GM12878 (cell line): ENCODE measurements around the gene PTPRM. TPM values are rescaled to one million over a fixed set of nuclear protein-coding genes. Genes with fewer than 3 reads are reported as not detected.

Experiments used
- BCL11A ChIP-seq: IDR thresholded peaks from 2 replicates; pipeline ENCODE4 v1.6.1; 2011; ENCODE audit warnings: low read depth, low read length
- CBFB ChIP-seq: IDR thresholded peaks from 2 replicates; pipeline ENCODE4 v1.6.1; 2016; ENCODE audit warnings: antibody characterized with exemption, low read depth
- CHD1 ChIP-seq: IDR thresholded peaks from 2 replicates; pipeline ENCODE4 v1.6.1; 2012; ENCODE audit warnings: low read depth, low read length, improper control_type of control experiment
- IRF4 ChIP-seq: IDR thresholded peaks from 2 replicates; pipeline ENCODE4 v1.6.1; 2011; ENCODE audit warnings: low read depth, low read length
- MEF2A ChIP-seq: IDR thresholded peaks from 2 replicates; pipeline ENCODE4 v1.6.1; 2011; ENCODE audit warnings: low read depth, mild to moderate bottlenecking, low read length, moderate library complexity; ENCODE audit not compliant: insufficient read depth
- MEF2B ChIP-seq: fragments of 450-650 bp; IDR thresholded peaks from 2 replicates; pipeline ENCODE4 v1.6.1; 2018; ENCODE audit warnings: mild to moderate bottlenecking, moderate library complexity; ENCODE audit not compliant: partially characterized antibody, poor library complexity, severe bottlenecking
- MTA2 ChIP-seq: fragments of 450-650 bp; IDR thresholded peaks from 2 replicates; pipeline ENCODE4 v1.6.1; 2016; ENCODE audit warnings: low read depth, mild to moderate bottlenecking, moderate library complexity
- SRF ChIP-seq, 2 experiments: IDR thresholded peaks; 2 replicates each; pipeline ENCODE4 v1.6.1; 2011; ENCODE audit warnings: low read depth in 2 of 2, low read length in 2 of 2, mild to moderate bottlenecking in 1 of 2, moderate library complexity in 1 of 2
- TARDBP ChIP-seq: IDR thresholded peaks from 2 replicates; pipeline ENCODE4 v1.6.1; 2016; ENCODE audit warnings: borderline replicate concordance
- polyA plus RNA-seq, 11 experiments: library from polyadenylated mRNA; depleted of rRNA in 4 of 11; unstranded in 6 of 11; stranded (reverse) in 5 of 11; fragments of >200 nt; fragmentation: Nextera tagmentation in 4 of 11; fragmentation: Illumina TruSeq in 1 of 11; extraction: Ambion mirVana in 4 of 11; extraction: Trizol in 1 of 11; gene quantifications; 1 replicate in 1 of 11; 2 replicates in 10 of 11; pipeline versions ENCODE4 v1.2.1 to v1.2.3, GENCODE V29; 2011 to 2016; ENCODE audit warnings: inconsistent platforms in 2 of 11, missing spikeins in 2 of 11, low read depth in 1 of 11
- total RNA-seq, 4 experiments: library from RNA; depleted of rRNA in 3 of 4; stranded (reverse); fragments of >200 nt in 3 of 4; fragmentation: Illumina TruSeq in 1 of 4; extraction: Trizol in 1 of 4; gene quantifications; 2 replicates each; pipeline versions ENCODE4 v1.2.1 to v1.2.3, GENCODE V29; 2013 to 2021
- TF ChIP-seq, protein P1 (sequence below): fragments of 450-650 bp; formaldehyde crosslinking; IDR thresholded peaks from 2 replicates; pipeline ENCODE4 v1.5.0; 2022; ENCODE audit warnings: mild to moderate bottlenecking, missing genetic modification characterization
- TF ChIP-seq, protein P2 (sequence below): fragments of 450-650 bp; IDR thresholded peaks from 2 replicates; pipeline ENCODE4 v1.6.1; 2017; ENCODE audit warnings: mild to moderate bottlenecking, moderate library complexity
- TF ChIP-seq, protein P3 (sequence below): fragments of 150-350 bp; IDR thresholded peaks from 2 replicates; pipeline ENCODE4 v1.6.1; 2014; ENCODE audit warnings: mild to moderate bottlenecking, low read depth, low read length
- TF ChIP-seq, protein P4 (sequence below): fragments of 450-650 bp; formaldehyde crosslinking; IDR thresholded peaks from 2 replicates; pipeline ENCODE4 v1.4.0; 2022; ENCODE audit warnings: mild to moderate bottlenecking, moderate library complexity
- TF ChIP-seq, protein P5 (sequence below): IDR thresholded peaks from 2 replicates; pipeline ENCODE4 v1.6.1; 2011; ENCODE audit warnings: mild to moderate bottlenecking, low read depth, low read length, moderate library complexity; ENCODE audit not compliant: insufficient replicate concordance

Gene PTPRM
- total and polyA plus RNA-seq, 10 of the 15 experiments (the other 5 are each of a cell fraction or from before 2014, with no cell fraction given): 0.07 to 22.6 (median 0.60) TPM

DNA sequence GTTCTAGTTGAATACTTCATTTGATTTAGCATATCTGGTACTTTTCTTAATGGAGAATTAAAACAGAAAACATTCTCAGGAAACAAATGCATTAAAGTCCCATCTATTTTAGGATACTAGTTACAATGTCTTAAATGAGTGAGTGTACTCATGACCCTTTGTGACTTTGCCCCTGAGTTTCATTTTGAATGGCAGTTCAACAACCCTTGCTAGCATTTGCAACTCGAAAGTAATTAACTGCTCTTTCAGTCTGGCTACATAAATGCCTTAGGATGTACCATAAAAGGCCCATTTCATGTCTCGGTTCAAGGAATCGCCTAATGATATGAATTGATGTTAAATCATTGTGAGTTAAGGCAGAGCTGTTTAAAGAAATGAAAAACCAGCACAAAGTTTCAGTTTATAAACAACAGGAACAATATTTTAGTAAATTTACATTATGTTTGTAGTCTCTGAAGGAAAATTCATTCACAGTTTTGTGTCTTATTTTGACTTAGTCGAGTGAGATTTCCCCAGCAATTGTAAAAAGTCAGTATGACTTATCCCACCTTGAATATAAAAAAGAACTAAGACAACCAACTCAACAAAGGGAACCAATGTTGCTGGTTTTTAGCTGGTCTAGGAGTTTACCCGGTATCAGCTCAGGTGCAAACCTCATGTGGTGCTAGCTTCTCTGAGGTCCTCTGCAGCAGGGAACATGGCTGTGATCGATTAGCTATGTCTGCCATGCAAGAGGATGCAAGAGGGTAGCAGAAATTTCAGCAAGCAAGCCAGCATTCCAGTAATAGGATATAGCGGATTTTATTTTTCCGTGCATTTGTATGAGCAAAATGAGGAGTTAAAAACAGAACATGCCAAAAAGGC lies 386.2 kb downstream of the PTPRM start (continued):
- TF ChIP-seq, protein P1, sequence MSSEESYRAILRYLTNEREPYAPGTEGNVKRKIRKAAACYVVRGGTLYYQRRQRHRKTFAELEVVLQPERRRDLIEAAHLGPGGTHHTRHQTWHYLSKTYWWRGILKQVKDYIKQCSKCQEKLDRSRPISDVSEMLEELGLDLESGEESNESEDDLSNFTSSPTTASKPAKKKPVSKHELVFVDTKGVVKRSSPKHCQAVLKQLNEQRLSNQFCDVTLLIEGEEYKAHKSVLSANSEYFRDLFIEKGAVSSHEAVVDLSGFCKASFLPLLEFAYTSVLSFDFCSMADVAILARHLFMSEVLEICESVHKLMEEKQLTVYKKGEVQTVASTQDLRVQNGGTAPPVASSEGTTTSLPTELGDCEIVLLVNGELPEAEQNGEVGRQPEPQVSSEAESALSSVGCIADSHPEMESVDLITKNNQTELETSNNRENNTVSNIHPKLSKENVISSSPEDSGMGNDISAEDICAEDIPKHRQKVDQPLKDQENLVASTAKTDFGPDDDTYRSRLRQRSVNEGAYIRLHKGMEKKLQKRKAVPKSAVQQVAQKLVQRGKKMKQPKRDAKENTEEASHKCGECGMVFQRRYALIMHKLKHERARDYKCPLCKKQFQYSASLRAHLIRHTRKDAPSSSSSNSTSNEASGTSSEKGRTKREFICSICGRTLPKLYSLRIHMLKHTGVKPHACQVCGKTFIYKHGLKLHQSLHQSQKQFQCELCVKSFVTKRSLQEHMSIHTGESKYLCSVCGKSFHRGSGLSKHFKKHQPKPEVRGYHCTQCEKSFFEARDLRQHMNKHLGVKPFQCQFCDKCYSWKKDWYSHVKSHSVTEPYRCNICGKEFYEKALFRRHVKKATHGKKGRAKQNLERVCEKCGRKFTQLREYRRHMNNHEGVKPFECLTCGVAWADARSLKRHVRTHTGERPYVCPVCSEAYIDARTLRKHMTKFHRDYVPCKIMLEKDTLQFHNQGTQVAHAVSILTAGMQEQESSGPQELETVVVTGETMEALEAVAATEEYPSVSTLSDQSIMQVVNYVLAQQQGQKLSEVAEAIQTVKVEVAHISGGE (CRISPR knock-in tag): no peak
- TF ChIP-seq CHD1 (no peak), MTA2 (peak; percentile 100), IRF4 (peak; percentile 84), MEF2A (peak; percentile 91), MEF2B (peak; percentile 98), TARDBP (no peak), CBFB (no peak), BCL11A (peak; percentile 97), SRF (IDR thresholded peaks at IDR 0.05; ENCODE audit: low read depth in 2 of 2, low read length in 2 of 2) (0 out of 4 replicates have a peak, but pooled peaks of 1 of the 2 experiments have one; percentile 44)
- TF ChIP-seq, protein P2, sequence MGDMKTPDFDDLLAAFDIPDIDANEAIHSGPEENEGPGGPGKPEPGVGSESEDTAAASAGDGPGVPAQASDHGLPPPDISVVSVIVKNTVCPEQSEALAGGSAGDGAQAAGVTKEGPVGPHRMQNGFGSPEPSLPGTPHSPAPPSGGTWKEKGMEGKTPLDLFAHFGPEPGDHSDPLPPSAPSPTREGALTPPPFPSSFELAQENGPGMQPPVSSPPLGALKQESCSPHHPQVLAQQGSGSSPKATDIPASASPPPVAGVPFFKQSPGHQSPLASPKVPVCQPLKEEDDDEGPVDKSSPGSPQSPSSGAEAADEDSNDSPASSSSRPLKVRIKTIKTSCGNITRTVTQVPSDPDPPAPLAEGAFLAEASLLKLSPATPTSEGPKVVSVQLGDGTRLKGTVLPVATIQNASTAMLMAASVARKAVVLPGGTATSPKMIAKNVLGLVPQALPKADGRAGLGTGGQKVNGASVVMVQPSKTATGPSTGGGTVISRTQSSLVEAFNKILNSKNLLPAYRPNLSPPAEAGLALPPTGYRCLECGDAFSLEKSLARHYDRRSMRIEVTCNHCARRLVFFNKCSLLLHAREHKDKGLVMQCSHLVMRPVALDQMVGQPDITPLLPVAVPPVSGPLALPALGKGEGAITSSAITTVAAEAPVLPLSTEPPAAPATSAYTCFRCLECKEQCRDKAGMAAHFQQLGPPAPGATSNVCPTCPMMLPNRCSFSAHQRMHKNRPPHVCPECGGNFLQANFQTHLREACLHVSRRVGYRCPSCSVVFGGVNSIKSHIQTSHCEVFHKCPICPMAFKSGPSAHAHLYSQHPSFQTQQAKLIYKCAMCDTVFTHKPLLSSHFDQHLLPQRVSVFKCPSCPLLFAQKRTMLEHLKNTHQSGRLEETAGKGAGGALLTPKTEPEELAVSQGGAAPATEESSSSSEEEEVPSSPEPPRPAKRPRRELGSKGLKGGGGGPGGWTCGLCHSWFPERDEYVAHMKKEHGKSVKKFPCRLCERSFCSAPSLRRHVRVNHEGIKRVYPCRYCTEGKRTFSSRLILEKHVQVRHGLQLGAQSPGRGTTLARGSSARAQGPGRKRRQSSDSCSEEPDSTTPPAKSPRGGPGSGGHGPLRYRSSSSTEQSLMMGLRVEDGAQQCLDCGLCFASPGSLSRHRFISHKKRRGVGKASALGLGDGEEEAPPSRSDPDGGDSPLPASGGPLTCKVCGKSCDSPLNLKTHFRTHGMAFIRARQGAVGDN: no peak
- TF ChIP-seq, protein P3, sequence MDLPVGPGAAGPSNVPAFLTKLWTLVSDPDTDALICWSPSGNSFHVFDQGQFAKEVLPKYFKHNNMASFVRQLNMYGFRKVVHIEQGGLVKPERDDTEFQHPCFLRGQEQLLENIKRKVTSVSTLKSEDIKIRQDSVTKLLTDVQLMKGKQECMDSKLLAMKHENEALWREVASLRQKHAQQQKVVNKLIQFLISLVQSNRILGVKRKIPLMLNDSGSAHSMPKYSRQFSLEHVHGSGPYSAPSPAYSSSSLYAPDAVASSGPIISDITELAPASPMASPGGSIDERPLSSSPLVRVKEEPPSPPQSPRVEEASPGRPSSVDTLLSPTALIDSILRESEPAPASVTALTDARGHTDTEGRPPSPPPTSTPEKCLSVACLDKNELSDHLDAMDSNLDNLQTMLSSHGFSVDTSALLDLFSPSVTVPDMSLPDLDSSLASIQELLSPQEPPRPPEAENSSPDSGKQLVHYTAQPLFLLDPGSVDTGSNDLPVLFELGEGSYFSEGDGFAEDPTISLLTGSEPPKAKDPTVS: no peak
- TF ChIP-seq, protein P4, sequence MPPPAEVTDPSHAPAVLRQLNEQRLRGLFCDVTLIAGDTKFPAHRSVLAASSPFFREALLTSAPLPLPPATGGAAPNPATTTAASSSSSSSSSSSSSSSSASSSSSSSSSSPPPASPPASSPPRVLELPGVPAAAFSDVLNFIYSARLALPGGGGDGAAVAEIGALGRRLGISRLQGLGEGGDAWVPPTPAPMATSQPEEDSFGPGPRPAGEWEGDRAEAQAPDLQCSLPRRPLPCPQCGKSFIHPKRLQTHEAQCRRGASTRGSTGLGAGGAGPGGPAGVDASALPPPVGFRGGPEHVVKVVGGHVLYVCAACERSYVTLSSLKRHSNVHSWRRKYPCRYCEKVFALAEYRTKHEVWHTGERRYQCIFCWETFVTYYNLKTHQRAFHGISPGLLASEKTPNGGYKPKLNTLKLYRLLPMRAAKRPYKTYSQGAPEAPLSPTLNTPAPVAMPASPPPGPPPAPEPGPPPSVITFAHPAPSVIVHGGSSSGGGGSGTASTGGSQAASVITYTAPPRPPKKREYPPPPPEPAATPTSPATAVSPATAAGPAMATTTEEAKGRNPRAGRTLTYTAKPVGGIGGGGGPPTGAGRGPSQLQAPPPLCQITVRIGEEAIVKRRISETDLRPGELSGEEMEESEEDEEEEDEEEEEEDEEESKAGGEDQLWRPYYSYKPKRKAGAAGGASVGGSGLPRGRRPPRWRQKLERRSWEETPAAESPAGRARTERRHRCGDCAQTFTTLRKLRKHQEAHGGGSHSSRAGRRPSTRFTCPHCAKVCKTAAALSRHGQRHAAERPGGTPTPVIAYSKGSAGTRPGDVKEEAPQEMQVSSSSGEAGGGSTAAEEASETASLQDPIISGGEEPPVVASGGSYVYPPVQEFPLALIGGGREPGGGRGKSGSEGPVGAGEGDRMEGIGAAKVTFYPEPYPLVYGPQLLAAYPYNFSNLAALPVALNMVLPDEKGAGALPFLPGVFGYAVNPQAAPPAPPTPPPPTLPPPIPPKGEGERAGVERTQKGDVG (CRISPR knock-in tag): no peak
- TF ChIP-seq, protein P5, sequence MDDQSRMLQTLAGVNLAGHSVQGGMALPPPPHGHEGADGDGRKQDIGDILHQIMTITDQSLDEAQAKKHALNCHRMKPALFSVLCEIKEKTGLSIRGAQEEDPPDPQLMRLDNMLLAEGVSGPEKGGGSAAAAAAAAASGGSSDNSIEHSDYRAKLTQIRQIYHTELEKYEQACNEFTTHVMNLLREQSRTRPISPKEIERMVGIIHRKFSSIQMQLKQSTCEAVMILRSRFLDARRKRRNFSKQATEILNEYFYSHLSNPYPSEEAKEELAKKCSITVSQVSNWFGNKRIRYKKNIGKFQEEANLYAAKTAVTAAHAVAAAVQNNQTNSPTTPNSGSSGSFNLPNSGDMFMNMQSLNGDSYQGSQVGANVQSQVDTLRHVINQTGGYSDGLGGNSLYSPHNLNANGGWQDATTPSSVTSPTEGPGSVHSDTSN: no peak
